SJSA1 (cell line): ENCODE measurements around the gene POU2F3. TPM values are rescaled to one million over a fixed set of nuclear protein-coding genes. Genes with fewer than 3 reads are reported as not detected.
A peak's percentile ranks its signal among the peaks of the same experiment; 100 is the strongest.

Experiments
- DNase-seq, 2 experiments: peaks; one replicate each; pipeline ENCODE4 v3.0.0-alpha.2; 2015 to 2020; ENCODE audit warnings: low spot score in 2 of 2, low read depth in 1 of 2
- H3K27ac ChIP-seq: fragments of 250-450 bp; sonication (Bioruptor Pico); 2 replicates; pipeline ENCODE4 v1.5.1; 2020; ENCODE audit warnings: mild to moderate bottlenecking, moderate library complexity
- H3K27me3 ChIP-seq: fragments of 250-450 bp; sonication (Bioruptor Pico); replicated peaks from 2 replicates; pipeline ENCODE4 v1.5.1; 2020; ENCODE audit warnings: mild to moderate bottlenecking, moderate library complexity
- H3K36me3 ChIP-seq: fragments of 250-450 bp; sonication (Bioruptor Pico); 2 replicates; pipeline ENCODE4 v1.5.1; 2020; ENCODE audit warnings: mild to moderate bottlenecking
- H3K4me1 ChIP-seq: fragments of 250-450 bp; sonication (Bioruptor Pico); replicated peaks from 2 replicates; pipeline ENCODE4 v1.6.1; 2021; ENCODE audit warnings: mild to moderate bottlenecking
- H3K4me3 ChIP-seq: fragments of 250-450 bp; sonication (Bioruptor Pico); 2 replicates; pipeline ENCODE4 v1.5.1; 2020; ENCODE audit warnings: mild to moderate bottlenecking
- H3K9me3 ChIP-seq: fragments of 250-450 bp; sonication (Bioruptor Pico); replicated peaks from 2 replicates; pipeline ENCODE4 v1.5.1; 2020; ENCODE audit warnings: mild to moderate bottlenecking
- total RNA-seq: library from RNA; depleted of rRNA; stranded (reverse); fragments of >200 nt; shearing (Covaris generic); gene quantifications from 2 replicates; pipeline ENCODE4 v1.2.3, GENCODE V29; 2014

Gene POU2F3
- total RNA-seq, 1 experiment from 2014 or later: not detected

DNA sequence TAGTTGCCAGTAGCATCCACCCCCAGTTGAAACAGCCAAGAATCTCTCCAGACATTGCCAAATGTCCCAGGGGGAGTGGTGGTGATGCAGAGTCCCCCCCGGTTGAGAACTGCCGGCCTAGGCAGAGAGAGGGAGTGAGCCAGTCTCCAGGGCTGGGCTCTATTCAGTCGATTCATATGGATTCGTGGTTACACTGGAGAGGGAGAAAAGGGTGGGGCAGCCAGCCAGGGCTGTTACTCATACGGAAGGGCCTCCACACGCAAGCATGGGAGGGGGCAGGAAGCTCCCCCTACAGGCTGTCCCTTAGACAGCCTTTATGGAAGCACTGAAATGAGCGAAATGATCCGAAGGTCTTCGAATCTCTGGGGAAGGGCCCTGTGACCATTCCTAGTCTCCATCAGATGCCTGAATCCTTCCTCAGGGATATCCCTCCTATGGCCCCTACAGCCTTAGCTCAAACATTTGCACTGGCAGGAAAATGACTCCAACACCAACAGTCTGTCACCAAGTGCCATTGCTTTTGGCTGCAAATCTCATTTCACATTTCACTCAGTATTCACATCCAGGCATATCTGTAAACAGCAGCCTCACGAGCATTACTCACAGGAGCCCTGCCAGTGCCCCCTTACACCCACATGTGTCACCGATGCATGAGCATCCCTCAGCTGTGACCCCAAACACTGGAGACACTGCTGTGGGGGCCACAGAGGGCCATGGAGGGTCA lies 66.7 kb downstream of the POU2F3 start:
- H3K27me3 ChIP-seq: no peaks in the 10 kb centered on the region
- H3K4me1 ChIP-seq: peaks cover 13% of the 10 kb centered on the region
- H3K4me3 ChIP-seq: no peak overlapping the region
- no peaks in the 10 kb centered on the region for H3K9me3 ChIP-seq
- no peaks in the 10 kb centered on the region for H3K36me3 ChIP-seq
- H3K27ac ChIP-seq: no peak overlapping the region
- peak; percentile 60 to 81 for DNase-seq

DNA sequence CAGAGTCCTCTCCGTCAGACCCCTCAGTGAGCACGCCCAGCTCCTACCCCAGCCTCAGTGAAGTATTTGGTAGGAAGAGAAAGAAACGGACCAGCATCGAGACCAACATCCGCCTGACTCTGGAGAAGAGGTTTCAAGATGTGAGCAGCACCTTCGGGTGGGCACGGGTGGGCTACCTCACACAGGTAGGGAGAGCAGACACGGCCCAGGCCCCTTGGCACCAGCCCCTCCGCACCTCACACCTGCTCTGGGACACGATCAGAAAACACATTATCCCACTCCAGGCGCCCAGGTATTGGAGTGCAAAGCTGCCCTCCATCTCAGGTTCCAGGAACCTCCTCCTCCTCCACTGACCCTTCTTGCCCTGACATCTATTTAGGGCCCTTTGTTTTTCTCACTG lies 67.5 kb downstream of the POU2F3 start:
- Histone ChIP-seq H3K36me3 (no peaks in the 10 kb centered on the region), H3K27me3 (no peaks in the 10 kb centered on the region), H3K27ac (no peak overlapping the region), H3K9me3 (no peaks in the 10 kb centered on the region), H3K4me1 (peaks cover 13% of the 10 kb centered on the region), H3K4me3 (no peak overlapping the region)
- no peak for DNase-seq

DNA sequence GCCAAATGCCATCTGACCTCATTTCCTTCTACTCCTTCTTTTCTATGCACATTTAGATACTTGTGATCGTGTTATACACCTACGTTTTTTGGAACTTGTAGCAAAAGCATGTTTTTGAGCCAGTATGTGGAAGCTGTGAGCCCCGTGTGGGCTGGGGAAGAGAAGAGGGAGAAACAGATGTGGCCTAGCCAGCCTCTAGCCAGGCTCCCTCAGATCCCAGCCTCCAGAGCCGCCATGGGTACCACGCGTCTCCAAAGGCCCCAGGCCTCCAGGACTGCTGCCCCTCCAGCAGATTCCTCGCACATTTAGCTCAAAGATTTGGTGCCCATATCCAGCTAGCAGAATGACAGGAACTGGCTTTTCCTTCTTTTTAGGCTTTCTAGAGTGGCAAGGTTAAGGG lies 68.1 kb downstream of the POU2F3 start:
- Histone ChIP-seq H3K9me3 (no peaks in the 10 kb centered on the region), H3K27ac (no peak overlapping the region), H3K27me3 (no peaks in the 10 kb centered on the region), H3K4me1 (peaks cover 13% of the 10 kb centered on the region), H3K36me3 (no peaks in the 10 kb centered on the region), H3K4me3 (no peak overlapping the region)
- no peak for DNase-seq

DNA sequence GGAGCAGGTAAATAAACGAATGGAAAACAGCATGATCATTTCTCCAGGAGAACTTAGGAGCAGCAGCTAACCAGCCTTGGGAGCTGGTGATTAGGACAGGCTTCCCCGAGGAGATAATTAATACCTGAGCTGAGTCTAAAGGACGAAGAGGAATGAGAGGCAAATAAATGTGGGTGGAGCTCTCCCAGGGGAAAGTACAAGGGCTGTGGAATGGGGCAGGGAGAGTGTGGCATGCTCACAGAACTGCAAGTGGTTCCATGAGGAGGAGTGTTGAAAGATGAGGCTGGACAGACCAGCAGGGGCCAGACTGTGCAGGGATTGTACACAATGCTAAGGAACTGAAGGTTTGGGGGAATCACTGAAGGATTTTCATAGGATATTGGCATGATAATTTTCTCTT lies 70.9 kb downstream of the POU2F3 start:
- no peaks in the 10 kb centered on the region for H3K9me3 ChIP-seq
- H3K27ac ChIP-seq: no peak overlapping the region
- H3K4me3 ChIP-seq: no peak overlapping the region
- H3K4me1 ChIP-seq: peaks cover 13% of the 10 kb centered on the region
- no peak for DNase-seq
- H3K36me3 ChIP-seq: no peaks in the 10 kb centered on the region
- no peaks in the 10 kb centered on the region for H3K27me3 ChIP-seq

DNA sequence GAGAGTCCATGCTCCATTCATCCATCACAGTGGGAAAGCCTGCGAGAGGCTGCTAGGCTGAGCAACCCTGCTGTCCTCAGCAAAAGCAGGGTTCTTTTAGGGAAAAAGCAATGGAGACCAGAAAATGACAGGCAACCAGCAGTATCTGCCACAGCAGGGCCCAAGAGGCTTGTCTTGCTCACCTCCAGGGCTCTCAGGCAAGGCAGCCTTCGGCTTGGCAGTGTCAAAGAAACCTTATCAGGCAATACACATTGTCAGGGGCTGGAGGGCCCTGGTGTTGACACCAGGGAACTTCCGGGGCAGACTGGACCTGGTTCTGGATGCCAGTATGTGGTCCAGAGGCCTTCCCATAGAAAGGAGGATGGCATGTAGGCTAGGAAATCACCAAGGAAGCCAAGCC lies 74.9 kb downstream of the POU2F3 start:
- H3K27me3 ChIP-seq: no peaks in the 10 kb centered on the region
- DNase-seq: no peak
- H3K4me1 ChIP-seq: no peaks in the 10 kb centered on the region
- H3K36me3 ChIP-seq: no peaks in the 10 kb centered on the region
- no peaks in the 10 kb centered on the region for H3K9me3 ChIP-seq
- no peak overlapping the region for H3K4me3 ChIP-seq
- H3K27ac ChIP-seq: no peak overlapping the region

DNA sequence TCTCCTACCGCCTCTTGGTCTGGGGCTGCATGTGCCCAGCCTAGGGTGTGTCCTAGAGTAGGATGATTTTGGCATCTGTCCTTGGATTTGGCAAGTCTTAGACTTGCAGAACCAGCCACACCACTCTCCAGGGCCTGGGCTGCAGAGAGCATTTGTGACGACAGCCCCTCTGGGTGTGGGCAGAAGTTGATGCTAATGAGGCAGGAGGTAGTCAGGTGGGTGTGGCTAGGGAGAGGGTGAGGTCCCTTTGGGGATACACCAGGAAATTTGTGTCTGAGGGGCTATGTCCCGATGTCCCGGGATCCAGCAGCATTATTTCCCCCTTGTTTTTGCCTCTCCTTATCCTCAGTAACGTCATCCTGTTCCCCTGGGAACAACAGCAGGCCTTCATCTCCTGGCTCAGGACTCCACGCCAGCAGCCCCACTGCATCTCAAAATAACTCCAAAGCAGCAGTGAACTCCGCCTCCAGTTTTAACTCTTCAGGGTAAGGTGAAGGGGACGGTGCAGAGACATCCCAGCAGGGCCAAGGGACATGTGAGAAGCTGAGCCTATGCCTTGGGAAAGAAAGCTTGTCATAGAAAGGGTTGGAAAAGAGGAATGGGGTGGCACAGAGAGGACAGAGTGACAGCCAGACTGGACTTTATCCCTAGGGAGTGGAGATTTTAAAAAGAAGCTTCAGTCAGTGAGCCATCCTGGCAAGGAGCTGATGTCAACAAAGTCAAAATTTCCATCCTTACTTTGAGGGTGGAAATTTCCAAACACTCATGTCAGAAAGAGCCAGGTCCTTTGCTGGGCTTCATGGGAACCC lies 77.1 kb downstream of the POU2F3 start:
- no peak overlapping the region for H3K27ac ChIP-seq
- DNase-seq: no peak

DNA sequence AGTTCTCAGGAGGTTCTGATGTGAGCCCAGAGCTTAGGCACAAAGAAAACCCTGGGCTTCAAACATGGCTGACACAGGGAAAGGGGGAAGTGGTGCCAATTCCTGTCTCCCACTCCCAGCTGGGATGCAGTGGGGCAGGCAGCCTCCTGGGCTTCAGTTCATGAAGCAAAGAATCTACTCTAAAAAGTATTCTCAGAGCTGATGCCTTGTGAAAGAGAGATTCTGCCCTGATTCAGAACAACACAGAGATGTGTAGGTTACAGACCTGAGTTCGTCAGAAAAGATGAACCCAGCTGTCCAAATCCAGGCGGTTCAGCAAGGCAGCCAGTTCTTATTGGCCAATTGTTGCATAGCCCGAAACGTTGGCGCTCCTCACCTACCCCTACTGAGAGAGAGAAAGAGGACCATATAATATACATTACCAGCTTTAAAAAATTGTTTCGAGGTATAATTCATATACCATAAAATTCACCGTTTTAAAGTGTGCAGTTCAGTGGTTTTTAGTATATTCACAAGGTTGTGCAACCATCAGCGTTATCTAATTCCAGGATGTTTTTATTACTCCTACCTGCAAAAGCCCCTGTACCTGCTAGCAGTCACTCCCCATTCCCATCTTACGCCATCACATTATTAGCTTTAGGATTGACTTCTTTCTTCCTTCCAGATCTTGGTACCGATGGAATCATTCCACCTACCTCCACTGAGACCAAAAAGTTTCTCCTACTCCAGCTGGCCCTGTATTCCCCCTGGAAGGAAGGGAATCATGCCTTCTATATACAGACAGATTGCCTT lies 77.9 kb downstream of the POU2F3 start:
- Histone ChIP-seq H3K36me3 (no peaks in the 10 kb centered on the region), H3K27ac (no peak overlapping the region), H3K4me1 (no peaks in the 10 kb centered on the region), H3K4me3 (no peak overlapping the region), H3K9me3 (no peaks in the 10 kb centered on the region), H3K27me3 (no peaks in the 10 kb centered on the region)
- no peak for DNase-seq

More for the DNA sequence above, 77.1 kb downstream of the POU2F3 start:
- no peaks in the 10 kb centered on the region for H3K27me3 ChIP-seq
- no peak overlapping the region for H3K4me3 ChIP-seq
- H3K9me3 ChIP-seq: no peaks in the 10 kb centered on the region
- no peaks in the 10 kb centered on the region for H3K4me1 ChIP-seq
- H3K36me3 ChIP-seq: no peaks in the 10 kb centered on the region

DNA sequence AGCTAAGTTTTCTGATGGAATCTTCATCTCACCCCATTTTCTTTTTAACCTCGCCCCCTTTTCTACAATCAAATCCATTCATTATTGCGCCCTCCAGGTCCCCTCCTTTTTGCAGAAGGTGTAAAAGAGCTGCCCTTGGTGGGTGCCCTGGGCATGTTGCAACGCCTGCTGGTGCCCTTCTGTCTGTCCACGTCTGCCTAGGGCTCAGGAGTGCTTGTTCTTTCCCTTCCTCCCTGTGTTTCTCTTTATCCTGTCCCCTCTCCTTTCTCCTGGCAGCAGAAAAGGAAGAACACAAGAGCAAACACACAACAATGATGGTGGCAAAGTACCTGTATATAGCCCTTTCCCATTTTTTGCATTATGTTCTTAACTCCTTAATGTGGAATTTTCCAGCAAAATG lies 79.0 kb downstream of the POU2F3 start:
- Histone ChIP-seq H3K4me3 (no peak overlapping the region), H3K36me3 (no peaks in the 10 kb centered on the region), H3K27me3 (no peaks in the 10 kb centered on the region), H3K4me1 (no peaks in the 10 kb centered on the region), H3K9me3 (no peaks in the 10 kb centered on the region), H3K27ac (no peak overlapping the region)
- DNase-seq: no peak

DNA sequence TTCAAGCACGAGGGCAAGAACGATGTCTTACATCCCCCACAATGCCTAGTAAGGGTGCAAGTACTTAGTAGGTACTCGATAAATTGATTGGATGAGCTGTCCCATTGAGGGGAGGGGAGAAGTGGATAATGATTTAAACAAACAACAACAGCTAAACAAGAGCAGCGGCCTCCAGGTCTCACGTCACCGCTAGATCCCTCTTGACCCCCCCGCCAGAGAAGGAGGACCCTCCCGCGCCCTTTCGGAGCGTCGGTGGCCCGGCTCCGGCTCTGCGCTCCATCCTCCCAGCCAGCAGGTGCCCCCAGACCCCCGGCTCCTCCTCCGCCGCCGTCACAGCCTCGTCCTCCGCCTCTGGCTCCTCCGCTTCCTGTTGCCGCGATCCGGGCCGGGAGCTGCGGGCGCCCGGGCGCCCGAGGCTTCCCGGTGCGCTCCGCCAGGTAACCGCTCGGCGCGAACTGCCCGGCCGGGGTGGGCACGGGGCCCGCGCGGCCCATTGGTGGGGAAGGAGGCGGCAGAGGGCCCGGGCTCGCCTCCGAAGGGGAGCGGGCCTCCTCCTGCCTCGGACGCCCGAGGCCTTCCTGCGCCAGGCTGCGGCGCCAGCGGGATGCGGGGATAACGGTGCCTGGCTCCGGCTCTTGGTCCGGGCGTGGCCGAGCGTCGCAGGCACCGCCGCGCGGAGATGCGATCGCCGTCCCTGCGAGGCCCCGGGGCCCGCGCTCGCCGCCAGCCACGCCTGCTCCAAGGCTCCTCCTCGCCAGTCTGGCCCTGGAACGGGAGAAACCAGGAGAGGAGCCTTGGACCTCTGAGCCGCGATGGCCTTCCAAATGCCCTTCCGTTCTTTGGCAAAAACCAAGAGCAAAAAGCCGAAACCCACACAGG lies 85.2 kb downstream of the POU2F3 start, which contains the start of gene TLCD5:
Gene TLCD5, plus strand, starts transcription at position 368 of the 879 bp plus-strand sequence. CDS start 2,143 bp downstream, outside the sequence.
- no peaks in the 10 kb centered on the region for H3K9me3 ChIP-seq
- no peaks in the 10 kb centered on the region for H3K27me3 ChIP-seq
- H3K4me3 ChIP-seq: peak within 1 kb of the TSS; percentile 83
- peak within 1 kb of the TSS; percentile 80 for H3K27ac ChIP-seq
- peaks cover 5% of the 10 kb centered on the region for H3K36me3 ChIP-seq
- H3K4me1 ChIP-seq: peaks cover 19% of the 10 kb centered on the region
- DNase-seq: peak; percentile 51 to 62

DNA sequence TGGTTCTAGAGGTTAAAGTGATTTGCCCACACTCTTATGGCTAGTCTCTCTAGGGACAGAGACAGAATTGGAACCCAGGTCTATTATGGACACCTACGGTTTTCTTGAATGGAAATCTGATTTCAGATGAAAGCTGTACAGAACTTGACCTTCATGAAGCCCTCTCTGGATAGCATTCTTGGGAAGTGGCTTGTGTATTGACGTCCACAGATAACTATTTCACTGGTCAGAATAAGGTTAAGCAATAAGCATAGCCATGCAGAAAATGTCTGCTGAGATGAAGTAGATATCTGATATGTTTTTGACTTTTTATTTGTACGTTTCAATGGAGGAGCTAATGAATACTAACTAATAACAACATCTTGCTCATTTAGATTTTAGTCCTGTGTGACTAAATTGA lies 86.3 kb downstream of the POU2F3 start:
- Histone ChIP-seq H3K4me1 (peaks cover 30% of the 10 kb centered on the region), H3K27me3 (no peaks in the 10 kb centered on the region), H3K9me3 (no peaks in the 10 kb centered on the region), H3K27ac (peak overlapping the region; percentile 80; the same call in 1 of the 2 replicates), H3K4me3 (peak overlapping the region; percentile 83; the same call in 1 of the 2 replicates), H3K36me3 (peaks cover 10% of the 10 kb centered on the region)
- DNase-seq: no peak

DNA sequence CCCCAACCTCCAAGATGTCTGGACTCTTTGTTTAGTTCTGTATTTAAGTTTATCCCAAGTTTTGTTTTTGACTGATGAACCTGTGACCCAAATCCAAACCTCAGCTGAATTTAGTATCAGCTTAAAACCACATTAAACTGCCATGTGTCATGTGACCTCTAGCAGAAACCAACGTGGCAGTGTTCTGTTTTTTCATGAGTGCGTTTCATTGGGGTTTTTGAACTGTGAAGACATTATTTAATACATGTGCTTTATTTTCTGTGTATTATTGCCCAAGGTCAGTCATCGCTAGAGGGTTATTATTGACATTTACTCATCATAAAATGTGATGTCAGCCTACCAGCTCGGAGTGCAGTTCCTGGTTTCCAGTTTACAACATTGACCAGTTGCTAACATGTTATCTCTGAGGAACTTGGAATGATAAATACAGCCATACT lies 86.9 kb downstream of the POU2F3 start:
- Histone ChIP-seq H3K4me3 (no peak overlapping the region), H3K27me3 (no peaks in the 10 kb centered on the region)
- DNase-seq: no peak

DNA sequence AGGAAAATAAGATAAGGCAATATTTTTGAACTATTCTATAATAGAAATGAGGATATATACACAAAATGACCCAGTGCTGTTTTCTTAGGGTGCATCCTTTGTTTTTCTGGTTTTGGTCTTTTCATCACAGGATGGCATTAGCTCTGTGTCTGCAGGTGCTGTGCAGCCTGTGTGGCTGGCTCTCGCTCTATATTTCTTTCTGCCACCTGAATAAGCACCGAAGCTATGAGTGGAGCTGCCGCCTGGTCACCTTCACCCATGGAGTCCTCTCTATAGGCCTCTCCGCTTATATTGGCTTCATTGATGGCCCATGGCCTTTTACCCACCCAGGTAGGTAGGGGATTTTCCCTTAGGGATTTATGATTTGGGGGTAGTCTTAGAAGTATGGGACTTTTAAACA lies 87.4 kb downstream of the POU2F3 start:
- Histone ChIP-seq H3K27ac (no peak overlapping the region), H3K27me3 (no peaks in the 10 kb centered on the region), H3K36me3 (peaks cover 10% of the 10 kb centered on the region), H3K4me1 (peaks cover 41% of the 10 kb centered on the region), H3K9me3 (no peaks in the 10 kb centered on the region), H3K4me3 (no peak overlapping the region)
- DNase-seq: no peak

More for the DNA sequence above, 86.9 kb downstream of the POU2F3 start:
- Histone ChIP-seq H3K36me3 (peaks cover 10% of the 10 kb centered on the region), H3K4me1 (peaks cover 36% of the 10 kb centered on the region), H3K9me3 (no peaks in the 10 kb centered on the region), H3K27ac (no peak overlapping the region)

DNA sequence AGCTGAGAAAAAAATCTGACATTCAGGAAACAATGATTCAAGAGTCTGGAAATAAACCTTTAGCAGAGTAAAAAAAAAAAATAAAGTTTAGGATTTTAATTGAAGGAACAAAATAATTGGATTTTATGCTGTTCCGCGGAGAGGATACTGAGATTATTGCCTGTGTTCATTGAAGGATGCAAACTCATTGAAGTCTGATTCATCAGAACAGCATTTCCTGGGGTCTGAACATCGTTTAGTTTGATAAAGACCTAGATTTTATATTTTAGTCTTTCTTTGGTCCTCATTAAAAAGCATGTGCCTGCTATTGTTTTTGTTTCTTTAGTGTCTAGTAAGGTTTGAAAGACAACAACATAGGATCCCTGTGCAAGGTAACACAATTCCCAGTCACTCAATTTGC lies 89.6 kb downstream of the POU2F3 start:
- DNase-seq: no peak
- Histone ChIP-seq H3K4me3 (no peak overlapping the region), H3K36me3 (peaks cover 10% of the 10 kb centered on the region), H3K27ac (peak overlapping the region; percentile 57), H3K27me3 (no peaks in the 10 kb centered on the region), H3K9me3 (no peaks in the 10 kb centered on the region), H3K4me1 (peaks cover 48% of the 10 kb centered on the region)
